Ammon's horn (tissue), 1 donor: Measurements from ENCODE around the gene HSD11B2.

ENCODE experiments used
- DNase-seq: peaks from one replicate; pipeline ENCODE4 v3.0.0-alpha.2; 2016; ENCODE audit warnings: low spot score

The HSD11B2 gene

DNA sequence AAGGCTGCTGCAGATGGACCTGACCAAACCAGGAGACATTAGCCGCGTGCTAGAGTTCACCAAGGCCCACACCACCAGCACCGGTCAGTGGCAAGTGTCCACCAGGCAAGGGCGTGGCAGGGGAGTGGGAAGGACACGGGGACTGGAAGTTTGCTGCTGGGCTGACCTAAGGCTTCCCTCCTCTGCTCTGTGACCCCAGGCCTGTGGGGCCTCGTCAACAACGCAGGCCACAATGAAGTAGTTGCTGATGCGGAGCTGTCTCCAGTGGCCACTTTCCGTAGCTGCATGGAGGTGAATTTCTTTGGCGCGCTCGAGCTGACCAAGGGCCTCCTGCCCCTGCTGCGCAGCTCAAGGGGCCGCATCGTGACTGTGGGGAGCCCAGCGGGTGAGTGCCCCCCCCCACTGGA, 4.8 kb downstream of the HSD11B2 start:
- no peak for DNase-seq

DNA sequence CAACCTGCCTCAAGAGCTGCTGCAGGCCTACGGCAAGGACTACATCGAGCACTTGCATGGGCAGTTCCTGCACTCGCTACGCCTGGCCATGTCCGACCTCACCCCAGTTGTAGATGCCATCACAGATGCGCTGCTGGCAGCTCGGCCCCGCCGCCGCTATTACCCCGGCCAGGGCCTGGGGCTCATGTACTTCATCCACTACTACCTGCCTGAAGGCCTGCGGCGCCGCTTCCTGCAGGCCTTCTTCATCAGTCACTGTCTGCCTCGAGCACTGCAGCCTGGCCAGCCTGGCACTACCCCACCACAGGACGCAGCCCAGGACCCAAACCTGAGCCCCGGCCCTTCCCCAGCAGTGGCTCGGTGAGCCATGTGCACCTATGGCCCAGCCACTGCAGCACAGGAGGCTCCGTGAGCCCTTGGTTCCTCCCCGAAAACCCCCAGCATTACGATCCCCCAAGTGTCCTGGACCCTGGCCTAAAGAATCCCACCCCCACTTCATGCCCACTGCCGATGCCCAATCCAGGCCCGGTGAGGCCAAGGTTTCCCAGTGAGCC, 5.8 kb downstream of the HSD11B2 start:
- no peak for DNase-seq

DNA sequence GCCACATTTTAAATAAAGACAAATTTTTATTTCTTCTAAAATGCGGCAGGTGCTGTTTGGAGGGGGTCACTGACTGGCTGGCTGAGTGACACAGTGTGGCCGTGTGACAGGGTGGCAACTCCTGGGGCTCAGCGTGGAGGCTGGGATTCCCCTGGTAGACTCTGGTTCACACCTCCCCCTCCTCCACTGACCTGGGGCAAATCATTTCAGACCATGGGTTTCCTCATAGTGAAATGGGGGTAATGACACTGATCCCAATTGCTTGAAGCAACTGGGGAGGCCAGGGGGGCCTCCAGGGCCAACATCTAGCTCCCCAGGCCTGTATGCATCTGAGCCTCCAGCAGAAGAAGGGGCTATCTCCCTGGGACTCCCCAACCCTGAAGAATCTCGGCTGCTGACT, 6.6 kb downstream of the HSD11B2 start:
- DNase-seq, result no peak

DNA sequence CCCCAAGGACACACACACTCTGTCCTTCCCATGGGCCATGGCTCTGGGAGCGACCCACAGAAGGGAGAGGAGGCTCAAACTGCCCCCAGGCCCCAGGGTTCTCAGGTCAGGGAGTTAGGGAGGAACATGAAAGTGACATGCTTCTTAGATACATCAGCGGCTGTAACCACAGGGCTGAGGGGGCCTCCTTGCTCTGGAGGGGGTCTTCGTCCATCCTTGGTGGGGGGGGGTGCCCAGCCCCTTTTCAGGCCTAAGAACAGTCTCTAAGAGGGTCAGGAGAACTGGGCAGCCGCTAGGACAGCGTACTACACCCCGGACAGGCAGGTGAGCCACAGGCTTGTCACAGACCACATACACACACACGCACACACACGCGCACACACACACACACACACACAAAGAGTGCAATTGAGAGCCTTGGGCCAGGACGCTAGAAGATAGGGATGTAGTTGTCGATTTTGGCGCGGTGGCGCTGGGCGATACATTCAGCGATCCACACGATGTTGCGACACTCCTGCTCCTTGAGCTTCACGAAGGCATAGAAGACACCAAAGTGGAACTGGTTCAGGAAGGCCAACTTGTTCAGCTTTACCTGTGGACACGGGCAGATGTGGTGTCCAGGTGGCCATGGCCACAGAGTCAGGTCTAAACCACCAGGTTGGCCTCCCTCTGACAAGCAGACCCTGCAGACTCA, 7.3 kb downstream of the HSD11B2 start:
- DNase-seq, result no peak

DNA sequence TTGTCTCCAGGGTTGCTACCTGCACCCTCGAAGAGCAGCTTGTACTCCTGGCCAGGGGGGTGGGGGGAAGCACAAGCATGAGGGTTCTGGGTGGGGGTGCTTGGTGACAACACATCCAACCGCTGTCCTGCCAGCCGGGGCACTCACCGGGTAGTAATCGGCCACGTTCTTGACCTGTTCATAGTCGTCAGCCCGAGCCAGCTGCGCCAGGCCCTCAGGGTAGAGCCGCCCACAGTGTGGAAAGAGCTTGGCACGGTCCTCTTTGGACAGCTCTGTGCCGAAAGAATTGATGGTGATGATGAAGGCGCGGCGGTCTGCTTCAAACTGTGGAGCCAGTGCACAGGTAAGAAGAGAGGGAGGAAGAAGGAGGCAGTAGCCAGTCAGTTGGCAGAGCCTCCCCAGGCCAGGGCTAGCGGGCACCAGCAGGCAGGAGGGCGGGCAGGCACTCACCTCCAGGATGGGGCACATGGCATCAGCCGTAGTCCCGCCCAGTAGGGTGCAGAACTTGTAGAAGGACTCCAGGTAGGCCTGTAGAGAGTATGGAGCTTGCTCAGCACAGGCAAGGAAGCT, 8.0 kb downstream of the HSD11B2 start:
- DNase-seq, result no peak

DNA sequence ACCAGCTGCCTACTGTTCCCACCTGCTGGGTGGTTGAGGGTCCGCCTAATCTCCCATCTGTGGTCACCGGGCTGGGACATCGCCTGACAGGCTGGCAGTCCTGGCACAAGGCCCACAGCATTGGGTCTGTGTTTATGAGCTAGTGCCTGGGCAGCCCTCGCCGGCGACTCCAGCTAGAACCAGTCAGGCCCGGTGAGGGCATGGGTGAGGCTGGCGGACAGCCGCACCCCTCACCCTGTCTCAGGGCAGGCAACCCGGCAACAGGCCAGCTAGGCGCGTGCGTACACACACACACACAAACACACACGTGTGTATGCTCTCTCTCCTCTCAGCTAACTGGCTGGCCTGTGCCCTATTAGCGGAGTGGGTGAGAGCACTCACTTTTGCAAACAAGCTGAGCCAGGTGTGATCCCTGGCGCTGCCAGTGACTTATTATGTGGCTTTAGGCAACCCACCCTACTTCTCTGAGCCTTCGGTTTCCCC, 10.4 kb downstream of the HSD11B2 start:
- DNase-seq, result peak; percentile 55

DNA sequence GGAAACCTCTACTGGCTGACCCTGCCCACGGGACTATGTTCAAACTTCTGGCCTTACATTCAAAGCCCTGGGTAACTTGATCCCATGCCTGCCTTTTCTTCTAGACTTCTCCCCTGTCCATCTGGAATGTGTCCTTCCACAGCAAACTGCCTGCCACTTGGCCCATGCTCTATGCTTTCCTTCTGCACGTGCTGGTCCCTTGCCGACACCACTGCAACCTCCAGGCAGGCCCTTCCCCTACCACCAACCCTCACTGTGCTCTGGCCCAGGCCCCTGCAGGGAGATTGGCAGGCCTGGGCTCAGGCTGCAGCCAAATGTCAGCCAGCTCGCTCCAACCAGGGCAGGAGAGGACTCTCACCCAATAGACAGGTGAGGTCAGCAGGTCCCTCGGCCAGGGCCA, 11.0 kb downstream of the HSD11B2 start:
- no peak for DNase-seq

DNA sequence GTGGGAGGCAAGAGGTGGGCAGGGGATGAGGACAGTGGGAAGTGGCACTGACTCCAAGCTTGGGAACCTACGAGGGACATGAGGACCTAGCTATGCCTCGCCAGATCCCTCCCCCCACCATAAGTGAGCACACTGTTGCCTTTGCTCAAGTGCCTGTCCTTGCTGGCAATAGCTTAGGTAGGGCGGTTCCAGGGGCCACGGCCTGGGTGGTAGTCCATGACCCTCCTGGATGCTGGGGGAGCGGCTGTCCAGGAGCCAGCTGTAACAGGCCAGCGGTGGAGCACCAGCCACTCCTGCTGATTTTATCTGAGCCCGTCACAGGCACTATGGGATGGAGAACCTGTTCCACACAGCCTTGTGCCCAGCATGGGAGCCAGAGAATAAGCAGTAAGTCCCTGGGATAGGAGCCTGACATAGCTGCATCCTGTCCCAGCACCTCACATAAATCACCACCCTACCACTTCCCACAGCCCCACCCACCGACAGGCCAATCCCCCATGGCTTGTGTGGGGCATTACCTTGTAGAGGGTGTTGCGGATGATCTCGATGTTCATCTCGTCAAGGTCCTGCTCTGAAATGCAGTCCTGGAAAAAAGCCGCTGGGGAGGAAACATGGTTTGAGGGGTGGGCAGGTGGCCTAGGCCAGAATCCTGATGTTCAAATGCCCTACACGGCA, 11.8 kb downstream of the HSD11B2 start:
- DNase-seq, result no peak

DNA sequence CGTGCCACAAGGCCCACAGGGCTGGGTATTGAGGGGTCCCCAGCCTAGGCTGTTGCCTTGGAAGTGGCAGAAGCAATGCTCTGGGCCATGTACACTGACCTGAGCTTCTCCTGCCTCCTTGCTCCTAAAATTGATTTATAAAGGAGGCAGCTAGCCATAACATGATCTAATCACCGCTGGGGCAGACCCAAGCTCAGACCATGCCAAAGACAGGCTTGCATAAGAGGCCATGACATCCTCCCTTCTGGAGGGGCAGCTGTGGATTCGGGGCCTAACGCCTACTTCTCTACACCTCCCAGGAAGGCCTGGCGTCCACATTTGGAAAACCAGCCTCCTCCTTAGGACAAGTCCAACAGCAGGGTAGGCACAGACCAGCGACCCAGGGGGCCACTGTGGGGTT, 12.3 kb downstream of the HSD11B2 start:
- no peak for DNase-seq

DNA sequence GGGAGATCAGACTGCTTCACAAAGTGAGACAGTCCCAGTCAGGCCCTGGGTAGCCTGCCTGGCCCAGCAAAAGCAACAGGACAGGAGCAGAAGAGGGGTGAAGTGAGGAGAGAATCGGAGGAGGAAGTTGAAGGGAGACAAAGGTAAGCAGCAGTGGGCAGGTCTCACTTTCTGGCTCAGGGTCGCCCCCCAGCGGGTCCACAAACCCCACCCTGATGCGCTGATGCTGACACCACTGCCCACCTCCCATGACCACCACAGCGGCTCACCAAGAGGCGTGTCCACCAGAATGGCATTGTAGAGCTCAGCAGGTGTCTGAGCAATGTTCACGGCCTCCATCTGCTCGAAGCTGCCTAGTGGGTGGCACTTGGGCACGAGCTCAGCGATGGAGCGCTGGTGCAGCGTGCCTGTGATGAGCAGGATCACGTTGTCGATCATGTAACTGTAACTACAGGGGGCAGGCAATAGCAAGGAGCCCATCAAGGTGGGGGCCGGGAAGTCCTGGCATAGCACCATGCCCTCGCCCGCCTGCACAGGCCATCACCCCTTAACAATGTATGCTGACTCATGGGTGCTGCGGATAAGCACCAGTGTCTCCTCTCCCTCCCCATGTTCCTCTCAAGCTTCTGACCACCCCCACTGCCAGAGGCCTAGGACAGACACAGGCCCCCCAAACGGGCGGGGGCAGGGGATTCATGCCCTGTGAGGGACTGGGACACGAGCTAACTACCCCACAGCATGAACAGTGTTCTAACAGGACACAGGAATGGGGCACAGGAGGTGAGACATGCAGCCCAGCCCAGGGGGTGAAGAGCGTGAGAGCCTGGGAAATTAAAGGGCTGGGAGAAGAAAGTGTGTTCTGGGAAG, 13.6 kb downstream of the HSD11B2 start:
- peak; percentile 43 for DNase-seq

DNA sequence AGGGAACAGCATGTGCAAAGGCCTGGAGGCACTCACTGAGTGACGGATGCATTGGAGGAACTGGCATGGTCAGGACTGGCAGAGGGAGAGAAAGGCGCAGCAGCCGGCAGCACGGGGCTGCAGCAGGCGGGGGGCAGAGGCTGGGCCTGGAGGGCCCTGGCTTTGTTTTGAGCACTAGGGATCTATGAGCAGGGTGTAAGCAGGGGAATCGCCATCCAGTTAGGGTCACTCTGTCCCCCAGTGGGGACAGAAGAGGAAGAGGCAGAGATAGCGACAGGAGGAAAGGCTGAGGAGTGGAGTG, 14.2 kb downstream of the HSD11B2 start:
- no peak for DNase-seq

DNA sequence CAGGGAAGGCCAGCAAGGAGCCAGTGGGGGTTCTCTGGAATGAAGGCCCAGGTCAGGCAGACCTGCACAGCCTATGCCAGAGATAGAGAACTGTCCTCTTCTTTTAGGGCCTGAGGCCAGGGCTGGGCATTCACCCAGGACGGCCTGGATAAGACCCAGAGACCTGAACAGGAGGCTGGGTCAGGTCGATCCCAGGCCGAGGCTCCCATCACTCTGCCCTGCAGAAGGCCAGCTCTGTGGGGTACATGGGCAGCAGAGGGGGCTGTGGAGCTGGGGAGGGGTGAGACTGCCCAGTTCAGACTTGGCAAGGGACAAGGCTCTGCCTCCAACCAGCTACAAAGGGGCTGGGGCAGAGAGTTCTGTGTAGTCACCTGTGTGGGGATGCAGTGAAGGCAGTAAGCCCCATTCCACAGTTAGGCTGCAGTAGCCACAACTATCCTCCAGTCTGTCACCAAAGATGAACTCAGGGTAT, 14.6 kb downstream of the HSD11B2 start:
- no peak for DNase-seq

DNA sequence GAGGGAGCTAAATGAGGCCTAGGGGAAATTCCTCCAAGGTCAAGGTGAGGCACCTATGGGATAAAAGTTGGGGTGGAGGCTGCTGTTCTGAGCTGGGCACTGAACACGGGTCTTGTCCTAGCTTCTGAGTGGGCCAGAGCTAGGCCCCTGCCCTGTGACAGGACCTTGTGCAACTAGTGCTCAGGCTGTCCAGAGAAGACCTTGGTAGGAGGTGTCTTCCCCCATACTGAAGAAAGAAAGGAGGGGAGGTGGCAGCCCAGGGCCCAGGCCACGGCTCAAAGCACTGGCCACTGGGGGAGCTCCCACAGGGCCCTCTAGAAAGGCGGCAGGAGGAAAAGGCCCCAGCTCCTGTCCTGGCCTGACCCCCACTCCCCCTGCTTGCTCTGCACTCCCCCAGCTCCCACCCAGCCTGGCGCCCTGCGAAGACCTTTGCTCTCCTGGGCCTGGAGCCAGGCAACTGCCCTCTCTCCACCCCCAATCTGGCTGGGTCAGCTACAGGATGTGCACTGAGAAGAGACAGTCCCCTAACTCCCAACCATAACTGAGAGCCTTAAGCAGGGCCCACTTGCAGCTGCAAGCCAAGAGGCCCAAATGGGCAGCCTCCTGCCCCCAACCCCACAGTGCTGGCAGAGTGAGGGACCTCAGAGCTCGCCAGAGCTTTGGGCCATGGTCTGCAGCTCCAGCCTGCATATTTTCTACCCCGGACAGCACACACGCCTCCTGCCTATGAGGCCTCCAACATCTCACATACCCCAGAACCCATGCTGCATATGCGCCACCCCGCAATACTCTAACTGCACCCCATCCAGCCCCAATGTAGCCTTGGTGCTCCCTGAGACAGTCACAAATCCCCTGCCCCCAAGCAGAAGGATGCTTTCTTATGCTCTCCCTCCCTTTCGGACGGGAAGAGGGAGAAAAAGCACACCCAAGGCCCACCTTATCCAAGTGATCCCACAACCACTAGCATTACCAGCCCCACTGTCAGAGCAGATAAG, 15.3 kb downstream of the HSD11B2 start:
- no peak for DNase-seq

DNA sequence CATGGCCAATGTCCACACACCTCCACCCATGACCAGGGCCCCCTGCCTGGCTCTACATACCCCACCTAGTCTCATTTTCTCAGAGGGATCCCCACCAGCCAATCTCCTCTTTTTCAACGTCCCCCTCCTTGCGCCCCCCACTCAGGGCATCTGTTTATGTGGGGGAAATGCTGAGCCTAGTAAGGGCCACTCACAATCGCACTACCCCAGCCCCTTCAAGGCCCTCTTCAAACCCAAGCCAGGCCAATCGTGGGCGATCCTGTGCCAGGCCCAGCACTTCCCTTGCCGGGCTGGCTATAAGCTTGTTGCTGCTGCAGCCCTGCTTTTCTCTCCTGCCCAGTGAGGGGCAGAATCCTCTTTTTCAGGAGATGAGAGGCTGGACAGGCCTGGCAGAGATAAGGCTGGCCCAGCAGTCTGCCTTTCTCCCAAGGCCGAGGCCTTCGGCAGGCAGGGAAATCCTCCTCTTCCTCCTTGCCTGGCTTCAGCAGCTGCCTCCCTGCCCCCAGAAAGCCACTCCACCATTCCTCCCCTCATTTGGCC, 16.1 kb downstream of the HSD11B2 start:
- no peak for DNase-seq

DNA sequence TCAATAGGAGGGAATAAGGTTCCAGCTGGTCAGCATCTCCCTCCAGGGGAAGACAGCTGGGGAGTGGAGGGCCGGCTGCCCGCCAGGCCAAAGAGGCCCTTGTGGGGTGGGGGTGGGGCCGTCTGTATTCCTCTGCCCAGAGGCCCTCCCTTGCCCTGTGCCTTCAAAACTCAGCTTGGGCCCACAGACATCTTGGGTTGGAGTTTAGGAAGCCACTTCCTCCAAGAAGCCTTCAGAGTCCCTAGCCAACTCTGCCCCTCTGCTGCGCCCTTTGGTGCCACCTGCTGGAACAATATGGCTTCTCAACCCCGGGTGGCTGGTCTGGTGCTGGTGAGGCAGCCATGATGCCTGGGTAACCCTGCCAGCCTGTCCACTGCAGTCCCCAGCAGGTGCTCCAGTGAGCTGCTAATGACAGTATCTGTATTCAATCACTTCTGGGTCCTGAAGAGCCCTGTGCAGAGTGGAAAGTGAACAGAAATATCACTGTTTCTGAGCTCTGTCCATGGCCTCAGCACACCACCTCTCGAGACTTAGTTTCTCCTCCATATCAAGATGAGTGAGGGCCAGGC, 16.7 kb downstream of the HSD11B2 start:
- DNase-seq, result no peak

DNA sequence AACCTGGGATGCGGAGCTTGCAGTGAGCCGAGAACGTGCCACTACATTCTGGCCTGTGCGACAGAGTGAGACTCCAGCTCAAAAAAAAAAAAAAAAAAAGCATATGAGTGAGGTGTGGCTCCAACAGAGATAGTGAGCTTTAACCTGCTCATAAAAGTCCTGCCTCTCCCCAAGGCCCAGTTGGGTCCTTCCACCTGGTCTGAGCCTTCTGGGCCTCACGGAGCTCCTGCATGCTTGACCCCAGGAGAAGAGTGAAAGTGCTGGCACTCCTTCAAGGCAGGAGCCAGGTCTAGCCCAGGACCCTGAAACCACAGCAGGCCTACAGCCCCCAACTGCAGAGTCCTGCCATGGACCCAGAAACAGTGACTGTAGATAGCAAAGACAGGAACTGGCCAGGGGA, 17.7 kb downstream of the HSD11B2 start:
- DNase-seq, result no peak

DNA sequence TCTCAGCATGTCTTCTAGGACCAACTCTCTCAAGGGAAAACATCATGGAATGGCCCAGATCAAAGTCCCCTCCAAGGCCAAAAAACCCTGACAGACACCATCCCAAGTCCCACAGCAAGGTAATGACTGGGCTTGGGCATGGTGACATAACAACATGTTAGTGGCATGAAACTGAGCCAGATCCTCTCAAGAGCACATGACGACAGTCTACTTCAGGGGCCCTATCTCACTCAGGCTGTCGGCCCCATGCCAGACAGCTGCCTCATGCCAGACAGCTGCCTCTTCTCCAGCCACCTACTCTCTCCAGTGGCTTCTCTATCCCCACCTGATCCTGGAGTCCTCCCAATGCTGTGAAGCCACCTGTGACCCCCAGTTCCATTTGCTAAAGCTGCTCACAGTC, 18.4 kb downstream of the HSD11B2 start:
- DNase-seq, result no peak

DNA sequence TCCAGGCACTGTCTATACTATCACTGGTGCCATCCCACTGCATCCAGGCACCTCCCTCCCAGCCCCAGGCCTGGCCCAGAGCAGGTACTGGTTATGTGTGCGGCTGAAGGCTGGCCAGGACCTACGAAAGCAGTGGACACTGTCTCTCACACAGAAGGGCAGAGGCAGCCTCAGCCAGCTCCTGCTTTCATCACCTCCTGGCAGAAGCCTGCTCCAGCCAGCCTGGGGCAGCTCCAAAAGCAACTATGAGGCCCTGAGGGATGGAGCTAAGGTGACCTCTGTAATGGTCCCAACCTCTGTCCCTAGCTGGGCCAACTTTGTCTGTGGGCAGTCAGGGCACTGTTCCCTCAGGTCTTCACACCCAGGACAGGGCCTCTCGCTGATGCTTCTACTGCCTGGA, 18.8 kb downstream of the HSD11B2 start:
- no peak for DNase-seq

DNA sequence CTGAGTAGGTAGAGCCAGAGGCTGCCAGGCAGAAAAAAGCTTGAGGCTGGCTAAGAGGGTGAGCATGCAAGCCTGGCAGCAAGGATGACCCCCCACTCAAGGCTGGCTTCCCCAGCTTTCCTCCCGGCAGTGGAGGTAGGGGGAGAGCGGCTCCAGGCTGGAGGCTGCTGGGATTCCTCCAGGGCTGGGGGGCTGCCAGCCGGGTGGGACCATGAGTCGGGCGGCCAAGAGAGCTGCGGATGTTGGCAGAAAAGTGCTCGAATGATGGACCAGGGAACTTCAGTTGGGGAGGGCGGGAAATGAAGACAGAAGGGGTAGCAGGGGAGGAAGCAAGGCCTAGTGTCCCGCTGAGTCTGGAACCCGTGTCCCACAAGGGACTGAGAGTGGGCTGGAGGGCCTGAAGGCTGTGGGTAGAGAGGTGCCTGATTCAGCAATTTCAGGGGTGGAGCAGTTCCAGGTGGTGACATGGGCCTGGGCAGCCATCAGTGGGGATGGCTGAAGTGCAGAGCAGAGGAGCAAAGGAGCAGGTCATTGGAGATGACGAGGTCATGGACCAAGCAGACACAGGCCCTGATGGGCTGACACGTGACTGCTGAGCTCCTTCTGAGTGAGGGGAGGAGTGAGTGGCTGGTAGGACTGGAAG, 20.3 kb downstream of the HSD11B2 start:
- DNase-seq, result peak; percentile 33
